AG08395 (cell line): ENCODE measurements around the gene SCN1A.
"Not testable (repeated sequence)": the region's sequence is repeated elsewhere in the genome, so short reads cannot be mapped to it uniquely, and the experiment has no call there.

Experiments
- DNase-seq: peaks from one replicate; pipeline ENCODE4 v3.0.0; 2012; ENCODE audit warnings: mixed read lengths, low spot score

The SCN1A gene

DNA sequence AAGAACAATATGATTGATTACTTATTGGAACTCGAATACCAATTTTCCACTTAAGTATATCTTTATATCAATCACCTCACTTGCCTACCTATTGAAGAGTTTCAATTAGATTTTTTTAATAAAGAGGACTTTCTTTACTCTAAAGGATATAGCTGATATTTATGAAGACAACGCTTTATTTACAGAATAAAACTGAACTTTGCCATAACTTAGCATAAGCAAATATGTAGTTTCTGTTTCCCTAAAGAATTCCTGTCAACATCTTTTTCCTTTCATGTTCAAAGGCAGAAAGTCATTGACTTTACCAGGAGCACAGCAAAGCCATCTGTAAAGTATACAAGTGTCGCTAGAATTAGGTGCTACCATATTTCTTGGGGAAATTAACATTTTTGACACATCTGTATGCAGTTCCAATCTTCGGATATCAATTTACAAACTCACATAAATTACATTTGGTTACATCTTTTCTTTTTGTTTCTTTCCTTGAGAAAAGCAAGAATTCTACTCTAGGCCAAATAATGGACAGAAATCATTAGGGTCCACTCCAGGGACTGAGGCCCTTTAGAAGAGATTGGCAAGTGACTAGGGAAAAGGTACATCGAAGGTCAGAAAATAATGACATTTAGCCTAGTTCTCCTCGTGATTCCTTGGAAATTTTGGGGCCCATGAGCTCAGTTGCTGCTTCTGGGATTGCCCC, 7.5 kb upstream of the SCN1A start:
- no peak for DNase-seq

DNA sequence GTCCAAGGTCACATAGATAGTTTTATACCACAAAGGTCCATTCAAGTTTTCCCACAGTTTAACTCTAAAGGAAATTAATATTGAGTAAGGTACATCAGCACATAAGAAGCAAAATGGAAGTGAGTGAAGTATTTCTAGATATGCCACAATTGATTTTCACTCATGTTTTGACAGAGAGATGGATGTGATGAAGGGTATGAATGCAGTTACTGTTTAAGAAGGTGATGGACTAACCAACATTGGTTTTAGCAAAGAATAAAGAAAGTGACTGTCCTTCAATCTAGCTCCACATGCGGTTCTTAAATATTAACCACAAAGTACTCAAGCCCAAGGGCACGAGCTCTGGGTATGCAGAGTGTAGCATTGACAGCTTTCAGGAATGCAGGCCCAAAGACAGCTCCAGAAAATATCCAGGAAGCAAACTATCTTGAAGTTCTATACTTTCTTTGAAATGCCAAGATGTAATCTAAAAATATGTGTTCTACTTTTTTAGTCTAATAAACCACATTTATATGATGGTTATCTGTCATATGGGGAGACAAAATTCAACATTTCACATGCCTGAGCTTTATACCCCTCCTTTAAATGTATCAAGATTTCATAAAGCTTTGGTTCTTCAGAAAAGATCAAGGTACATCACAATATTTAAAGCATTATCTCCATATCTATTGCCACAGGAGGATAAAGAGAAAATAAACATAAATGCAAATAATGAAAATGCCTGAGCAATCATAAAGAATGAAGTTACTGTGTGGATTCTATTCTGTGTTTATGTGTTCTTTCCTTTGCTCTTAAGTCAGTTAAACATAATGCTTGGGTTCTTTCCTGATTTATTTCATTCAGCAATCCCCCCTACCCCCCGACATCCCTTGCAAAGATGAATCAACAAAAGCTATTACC, 6.7 kb upstream of the SCN1A start:
- DNase-seq = no peak

DNA sequence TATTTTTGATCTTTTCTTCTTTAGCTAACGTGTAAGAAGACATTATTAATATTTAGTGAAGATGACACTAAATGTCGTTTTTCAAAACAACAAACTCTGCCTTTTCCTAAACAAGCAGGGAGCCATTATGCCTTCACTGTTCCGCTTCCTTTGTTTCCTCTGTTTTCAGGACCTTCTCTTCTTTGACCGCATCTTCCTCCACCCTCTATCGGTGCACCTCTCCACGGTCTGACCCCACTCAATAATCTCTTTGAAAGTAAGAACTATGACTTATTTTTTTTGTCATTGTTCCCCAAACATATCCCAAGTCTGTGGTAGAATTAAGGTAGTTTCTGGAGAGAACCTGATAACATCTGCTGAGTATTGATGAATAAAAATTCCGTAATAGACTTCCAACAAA, 5.8 kb upstream of the SCN1A start:
- DNase-seq = no peak

DNA sequence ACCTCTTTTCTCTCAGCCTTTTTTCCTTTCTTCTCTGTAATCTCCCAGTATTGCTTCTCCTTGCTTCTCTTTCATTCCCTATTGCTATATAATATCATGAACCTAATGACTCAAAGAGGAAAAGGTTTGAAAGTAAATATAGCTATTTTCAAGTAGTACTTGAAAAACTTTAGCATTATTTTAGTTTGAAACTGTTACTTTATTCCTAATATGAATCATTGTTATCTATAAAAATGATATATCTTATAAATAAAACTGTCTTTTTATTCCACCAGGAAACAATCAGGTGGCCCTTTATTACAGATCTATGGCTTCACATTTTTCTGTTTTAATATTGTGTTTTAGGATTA, 311 bp upstream of the SCN1A start:
- DNase-seq = no peak

DNA sequence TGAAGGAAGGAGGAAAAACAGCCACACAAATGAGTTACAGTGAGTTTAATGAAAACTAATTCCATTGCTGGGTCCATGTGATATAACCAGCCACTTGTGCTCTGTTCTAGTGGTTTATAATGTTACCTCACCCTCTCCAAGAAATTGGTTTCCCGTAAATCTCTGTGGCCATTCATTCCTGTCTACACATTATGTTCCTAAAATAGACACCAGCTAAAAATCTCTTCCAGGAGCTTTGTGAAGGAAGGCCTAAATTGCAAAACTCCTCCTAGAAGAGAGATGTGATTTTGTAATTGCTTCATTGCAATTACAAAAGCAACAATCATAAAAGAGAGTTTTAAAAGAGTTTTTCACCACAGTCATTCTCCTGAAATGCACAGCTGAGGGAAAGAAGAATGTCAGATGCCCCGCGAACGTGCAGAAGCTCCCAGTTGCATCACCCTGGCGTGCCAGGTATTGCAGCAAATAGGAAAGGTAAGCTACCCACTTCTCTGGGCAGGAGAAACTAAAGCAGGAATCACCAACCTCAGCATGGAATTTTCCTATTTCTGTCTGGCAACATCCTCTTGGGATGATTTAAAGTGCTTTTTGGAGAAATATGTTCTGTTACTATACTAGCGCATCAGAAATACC, 1.7 kb downstream of the SCN1A start:
- peak; percentile 5 for DNase-seq

DNA sequence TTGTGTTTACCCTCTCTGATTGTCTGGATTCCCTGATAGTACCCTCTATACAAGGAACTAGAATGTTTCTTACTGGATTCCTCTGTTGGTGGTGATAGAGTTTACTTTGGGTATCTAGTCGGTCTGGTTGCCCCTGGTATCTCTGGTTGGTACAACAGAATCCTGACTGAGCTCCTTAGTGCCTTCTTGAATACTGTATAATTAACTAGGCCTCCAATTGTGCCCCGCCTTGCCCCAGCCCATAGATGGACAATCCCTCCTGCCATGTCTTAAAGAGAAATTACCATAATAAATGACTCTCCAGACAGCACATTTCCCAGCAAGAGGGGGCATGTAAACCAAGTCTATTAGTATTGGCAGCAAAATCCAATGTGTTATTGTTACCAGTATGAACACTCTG, 2.3 kb downstream of the SCN1A start:
- DNase-seq = no peak

DNA sequence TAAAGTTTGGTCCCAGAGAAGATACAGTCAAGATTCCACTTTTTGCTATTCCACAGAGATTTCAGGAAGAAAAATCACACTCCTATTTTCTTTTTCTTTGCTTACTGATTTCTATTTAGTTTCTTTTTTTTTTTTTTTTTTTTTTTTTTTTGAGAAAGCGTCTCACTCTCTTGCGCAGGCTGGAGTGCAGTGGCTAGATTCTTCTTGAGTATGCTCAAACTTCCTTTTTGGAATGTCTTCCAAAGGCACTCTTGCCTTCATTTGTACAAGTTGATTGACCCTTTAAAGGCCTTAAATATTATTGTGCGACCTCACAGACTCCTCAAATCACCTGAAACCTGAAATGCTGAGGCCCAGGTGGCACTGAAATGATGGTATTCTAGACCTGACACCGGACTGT, 9.6 kb downstream of the SCN1A start:
- DNase-seq = no peak

DNA sequence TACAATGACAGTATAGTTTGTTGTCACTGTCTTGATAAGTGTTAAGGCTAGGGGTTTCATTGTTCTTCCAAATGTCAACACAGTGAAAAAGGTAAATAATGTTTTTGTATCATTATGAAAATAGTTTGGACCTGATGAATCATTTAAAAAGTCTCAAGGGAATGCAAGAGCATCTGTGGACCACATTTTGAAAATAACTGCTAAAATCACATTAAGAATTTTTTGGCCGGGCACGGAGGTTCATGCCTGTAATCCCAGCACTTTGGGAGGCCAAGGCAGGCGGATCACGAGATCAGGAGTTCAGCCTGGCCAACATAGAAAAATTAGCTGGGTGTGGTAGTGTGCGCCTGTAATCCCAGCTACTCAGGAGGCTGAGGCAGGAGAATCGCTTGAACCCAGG, 10.3 kb downstream of the SCN1A start:
- DNase-seq = no peak

DNA sequence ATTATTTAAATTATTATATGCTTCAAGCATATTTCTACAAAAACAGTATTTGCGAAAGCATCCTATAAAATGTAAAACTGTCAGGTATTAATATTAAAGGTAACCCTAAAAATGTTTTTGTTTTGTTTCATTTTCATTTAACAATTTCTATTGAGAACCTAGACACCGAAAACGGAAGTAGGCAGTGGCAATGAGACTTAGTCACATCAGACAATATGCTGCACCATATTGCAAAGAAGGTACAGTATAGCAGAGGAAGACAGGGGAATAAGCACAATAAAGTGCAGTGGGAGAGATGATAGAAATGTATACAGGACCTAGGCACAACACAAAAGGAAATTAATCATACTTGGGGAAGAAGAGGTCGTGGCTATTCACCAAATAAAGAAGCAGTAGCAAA, 12.2 kb downstream of the SCN1A start:
- no peak for DNase-seq

DNA sequence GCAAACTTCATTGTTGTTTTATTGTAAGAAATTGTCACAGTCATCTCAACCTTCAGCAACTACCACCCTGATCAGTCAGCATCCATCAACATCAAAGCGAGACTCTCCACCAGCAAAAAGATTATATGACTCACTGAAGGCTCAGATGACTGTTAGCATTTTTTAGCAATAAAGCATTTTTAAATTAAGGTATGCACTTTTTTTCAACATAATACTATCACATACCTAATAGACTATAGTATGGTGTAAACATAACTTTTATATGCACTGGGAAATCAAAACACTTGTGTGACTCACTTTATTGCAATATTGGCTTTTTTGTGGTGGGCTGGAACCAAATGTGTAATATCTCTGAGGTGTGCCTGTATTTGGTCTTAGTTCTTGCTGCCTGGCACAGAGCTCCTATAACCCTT, 15.6 kb downstream of the SCN1A start:
- no peak for DNase-seq

DNA sequence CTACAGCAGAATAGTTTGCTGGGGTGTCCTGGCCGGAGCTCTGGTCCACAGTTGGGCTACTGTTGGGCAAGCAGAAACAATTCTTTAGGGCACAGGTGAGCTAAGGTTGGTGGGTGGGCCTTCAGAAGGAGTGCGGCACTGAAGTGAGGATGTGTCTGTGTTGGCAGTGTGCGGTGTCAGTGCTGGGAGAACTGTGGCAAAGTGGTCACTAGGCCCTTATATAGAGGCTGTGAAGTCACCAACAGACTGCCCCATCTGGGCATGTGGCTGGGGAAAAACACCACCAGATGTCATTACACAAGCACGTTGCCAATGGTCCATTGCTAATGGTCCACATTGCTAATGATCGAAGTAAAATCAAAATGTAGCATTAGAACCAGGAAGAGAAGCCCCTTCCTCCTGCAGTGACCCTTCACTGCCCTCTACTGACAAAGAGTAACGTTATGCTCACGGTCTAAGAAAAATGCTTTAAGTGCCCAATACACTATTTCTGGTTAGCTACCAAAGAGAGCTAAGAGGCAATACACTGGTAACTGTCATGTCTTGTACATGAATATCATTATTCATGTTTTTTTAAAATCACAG, 21.3 kb downstream of the SCN1A start:
- no peak for DNase-seq

DNA sequence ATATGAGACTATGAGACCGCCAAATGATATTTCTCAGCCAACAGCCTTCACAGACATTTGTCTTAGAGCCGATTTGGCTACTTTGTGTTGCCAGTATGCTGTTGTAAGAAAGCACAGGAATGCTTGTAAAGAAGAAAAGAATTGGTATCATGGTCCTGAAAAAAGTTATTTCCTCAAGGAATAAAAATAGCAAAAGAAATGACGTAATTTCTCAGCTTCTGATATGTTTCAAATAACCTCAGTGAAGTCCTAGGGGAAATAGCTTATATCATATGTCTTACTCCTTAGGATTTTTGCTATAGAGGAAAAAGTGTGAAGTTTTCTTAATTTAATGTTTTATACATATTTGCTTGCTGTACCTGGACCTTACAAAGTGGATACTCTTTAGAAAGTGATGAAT, 23.0 kb downstream of the SCN1A start:
- no peak for DNase-seq

DNA sequence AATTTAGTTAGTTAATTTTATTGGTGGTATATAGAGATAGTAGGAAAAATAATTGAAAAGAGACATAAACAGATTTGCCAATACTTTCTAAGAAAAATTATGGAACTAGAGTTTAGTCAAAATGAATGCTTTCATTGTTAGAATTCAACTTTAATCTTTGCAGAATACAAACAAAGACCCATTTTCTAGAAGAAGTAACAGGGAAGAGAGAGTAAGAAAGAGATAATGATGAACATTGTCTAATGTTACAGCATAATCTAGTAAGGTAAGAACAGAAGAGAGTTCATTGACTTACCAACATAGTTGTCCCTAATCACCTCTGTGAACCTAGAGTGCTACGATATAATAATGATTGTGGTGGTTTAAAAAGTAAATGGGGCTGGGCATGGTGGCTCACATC, 23.7 kb downstream of the SCN1A start:
- no peak for DNase-seq

DNA sequence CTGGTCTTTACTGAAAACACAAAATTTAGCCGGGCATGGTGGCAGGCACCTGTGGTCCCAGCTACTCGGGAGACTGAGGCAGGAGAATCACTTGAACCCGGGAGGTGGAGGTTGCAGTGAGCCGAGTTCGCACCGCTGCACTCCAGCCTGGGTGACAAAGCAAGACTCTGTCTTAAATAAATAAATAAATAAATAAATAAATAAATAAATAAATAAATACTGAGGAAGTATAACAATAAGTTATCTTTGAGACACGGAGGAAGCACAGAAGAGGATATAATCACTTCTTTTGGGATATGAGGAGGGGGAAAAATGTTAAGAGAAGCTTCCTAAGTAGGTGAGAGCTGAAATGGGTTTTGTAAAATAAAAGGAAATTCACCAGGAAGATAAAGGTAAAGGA, 24.5 kb downstream of the SCN1A start:
- not testable (repeated sequence) for DNase-seq

DNA sequence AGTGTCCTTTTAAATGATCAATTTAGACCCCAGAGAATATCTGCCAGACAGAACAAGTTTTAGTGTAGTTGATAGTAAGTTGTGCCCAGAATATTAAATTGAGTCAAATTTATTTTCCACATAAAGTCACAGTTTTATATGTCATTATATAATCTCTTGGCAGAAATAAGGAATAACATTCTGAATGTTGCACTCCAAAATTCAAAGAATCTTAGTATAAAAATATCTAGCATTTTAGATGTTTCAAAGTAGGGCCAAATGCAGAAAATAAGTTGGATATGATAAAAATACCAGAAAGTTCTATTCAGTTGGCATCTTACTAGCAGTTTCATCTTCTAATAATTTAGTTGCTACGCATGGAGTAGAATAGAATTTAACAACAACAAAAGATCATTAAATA, 33.5 kb downstream of the SCN1A start:
- DNase-seq = no peak

DNA sequence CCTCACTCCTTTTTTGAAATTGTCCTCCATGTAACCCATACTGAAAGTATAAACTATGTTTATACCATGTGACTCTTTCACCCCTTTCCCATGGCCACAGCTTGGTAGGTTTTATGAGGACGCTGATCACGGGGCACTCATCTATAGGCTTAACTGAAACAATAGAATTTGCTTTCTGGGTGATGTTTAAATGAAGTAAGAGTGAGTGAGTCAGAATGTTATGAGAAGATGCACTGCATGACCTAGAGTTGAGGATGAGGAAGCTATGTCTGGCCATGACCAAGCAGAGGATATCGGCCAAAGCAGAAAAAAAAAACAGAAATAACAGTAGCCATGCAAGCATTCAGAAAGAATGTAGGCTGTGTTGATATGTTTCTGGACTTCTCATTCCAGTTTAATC, 34.9 kb downstream of the SCN1A start:
- DNase-seq = no peak

DNA sequence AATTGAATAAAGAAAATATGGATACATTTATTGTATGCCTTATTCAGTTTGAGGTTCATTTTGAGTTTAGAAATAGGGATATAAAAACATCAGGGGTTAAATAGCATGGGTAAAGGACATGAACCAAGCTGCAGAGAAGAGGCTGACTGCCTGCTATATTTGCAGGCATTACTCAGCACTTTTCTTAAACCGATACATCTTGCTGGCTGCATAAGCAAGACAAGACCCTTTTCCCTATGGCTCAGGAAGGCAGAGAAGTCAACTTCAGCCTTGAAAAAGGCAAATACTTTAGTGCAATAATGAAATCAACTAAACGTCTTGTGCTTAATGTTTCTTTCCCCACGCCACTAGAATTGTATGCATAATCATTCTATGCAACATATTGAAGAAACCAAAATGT, 36.4 kb downstream of the SCN1A start:
- DNase-seq = no peak

DNA sequence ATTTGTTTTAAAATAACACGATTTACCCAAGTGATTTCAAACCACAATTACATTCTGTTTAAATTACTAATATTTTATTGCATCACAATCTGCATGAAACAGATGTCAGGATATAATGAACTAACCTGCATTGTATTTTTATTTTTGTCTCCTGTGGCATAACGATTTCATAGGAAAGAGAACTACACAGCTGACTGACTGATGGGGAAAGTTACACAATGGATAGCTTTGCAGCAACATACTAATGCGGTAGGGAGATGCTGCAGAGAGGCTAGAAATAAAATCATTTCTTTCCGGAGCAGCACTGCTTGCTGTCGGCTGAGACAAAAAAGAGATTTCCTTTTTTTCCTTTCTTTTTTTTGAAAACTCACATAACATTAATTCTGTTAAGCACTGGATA, 36.9 kb downstream of the SCN1A start:
- no peak for DNase-seq

DNA sequence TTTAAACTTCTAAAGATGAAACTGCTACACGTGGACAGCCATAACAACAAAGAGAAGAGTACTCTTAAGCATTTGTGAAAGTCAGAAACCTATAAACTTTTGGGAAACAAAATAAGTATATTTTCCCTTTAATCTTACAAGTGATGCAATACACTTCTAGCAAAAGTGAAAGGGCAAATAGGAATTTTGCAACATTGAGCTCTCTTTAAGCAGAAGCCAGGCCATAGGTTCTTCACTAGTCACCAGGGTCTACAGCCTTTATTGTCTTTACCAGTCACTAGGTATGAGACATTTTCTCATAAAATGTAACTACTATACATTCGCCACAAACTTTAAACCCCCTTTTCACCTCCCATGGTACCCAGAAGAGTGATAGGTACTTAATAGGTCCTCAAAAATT, 37.5 kb downstream of the SCN1A start:
- no peak for DNase-seq

DNA sequence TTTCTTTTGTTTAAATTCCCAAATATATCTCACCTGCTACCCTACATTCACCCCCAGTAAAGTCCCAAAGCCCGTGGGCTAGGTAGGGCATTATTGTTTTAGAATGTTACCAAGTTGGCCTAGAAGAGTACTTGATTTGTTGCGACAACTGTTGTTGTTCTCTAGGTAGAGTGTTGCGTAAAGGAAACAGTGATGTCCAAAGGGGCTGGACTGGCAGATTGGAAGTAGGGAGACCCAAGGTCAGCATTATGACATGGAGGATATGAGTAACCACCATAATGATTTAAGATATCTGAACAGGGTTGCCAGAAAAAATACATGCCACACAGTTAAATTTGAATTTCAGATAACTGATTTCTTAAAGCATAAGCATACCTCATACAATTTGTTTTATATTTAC, 39.2 kb downstream of the SCN1A start:
- no peak for DNase-seq

DNA sequence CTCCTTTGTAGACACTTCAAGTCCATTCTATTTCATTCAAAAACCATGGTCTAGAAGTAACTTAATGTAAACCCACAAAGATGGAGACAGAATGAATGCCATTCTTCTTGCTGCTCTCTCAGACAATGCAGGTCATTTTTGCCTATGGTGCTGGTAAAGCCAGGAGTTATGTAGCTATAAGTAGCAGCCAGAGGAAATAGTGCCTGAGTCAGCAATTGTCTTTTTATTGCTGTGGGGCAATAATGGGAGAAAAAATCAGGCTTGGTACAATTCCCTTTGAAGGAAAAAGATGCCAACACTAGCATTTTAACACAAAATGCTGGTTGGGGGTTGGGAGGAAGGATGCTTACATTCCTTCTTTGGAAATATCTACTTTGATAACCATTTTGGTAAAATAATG, 43.5 kb downstream of the SCN1A start:
- no peak for DNase-seq

DNA sequence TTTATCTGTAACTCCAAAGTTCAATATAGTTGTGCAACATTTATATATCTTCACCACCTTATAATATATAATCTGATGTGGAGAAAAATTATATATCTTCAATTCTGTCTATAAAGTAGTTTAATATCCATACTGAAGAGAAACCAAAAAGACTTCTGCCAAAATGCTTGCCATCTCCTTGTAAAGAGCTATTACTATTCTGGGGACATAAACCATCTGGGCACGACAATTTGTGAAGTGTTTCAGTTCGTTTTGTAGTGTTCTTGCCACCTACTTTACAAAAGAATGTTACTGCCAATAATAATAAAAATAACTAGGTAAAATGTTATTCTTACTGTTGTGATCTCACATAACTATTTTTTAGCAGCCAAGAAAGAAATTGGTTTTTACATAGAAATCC, 45.1 kb downstream of the SCN1A start:
- no peak for DNase-seq

DNA sequence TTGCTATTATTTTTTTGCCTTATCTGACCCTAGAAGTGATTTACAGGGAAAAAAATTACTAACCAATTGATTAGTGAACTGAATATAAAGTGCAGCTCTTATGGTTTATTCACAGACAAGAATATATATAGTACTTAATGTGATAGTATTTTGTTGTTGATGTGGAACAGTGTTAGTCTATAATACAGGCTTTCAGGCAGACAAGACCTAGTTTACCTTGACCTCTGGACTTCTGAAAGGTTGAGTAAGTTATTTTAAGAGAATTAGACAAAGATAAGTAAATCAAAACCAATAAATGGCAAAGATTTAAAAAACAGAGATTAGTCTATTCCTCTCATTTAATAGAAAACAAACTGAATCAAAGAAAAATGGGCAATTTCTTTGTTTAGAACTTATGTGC, 46.0 kb downstream of the SCN1A start:
- DNase-seq = no peak
